Naive thymus-derived CD4-positive, alpha-beta T cell (primary cell): Measurements from ENCODE around the gene MICAL3. TPM values are rescaled to one million over a fixed set of nuclear protein-coding genes. Genes with fewer than 3 reads are reported as not detected.

ENCODE experiments used
- ATAC-seq: fragments of 150-1000 bp; cut with Tn5 transposase; 2 replicates; pipeline ENCODE4 v1.10.0; 2021; ENCODE audit warnings: mild to moderate bottlenecking, moderate library complexity
- CTCF ChIA-PET: fragments of 350-600 bp; sonication (Branson Sonifier 250); formaldehyde crosslinking; loops from one replicate; lab custom pipeline; 2021; ENCODE audit warnings: antibody characterized with exemption; lab: Charles Lee
- POLR2A ChIA-PET: fragments of 350-600 bp; sonication (Branson Sonifier 250); formaldehyde crosslinking; loops from one replicate; lab custom pipeline; 2021; ENCODE audit warnings: antibody characterized with exemption, inconsistent platforms; lab: Charles Lee
- DNase-seq, 9 donors: peaks; one replicate each; pipeline versions ENCODE4 v3.0.0 to v3.0.0-alpha.2; 2020 to 2022; ENCODE audit warnings: mixed read lengths in 1 of 9
- H3K27ac ChIP-seq: one replicate; pipeline ENCODE4 v1.7.0; 2013; ENCODE audit warnings: mild to moderate bottlenecking, low read depth, low read length, moderate library complexity
- H3K27me3 ChIP-seq, 2 donors: one replicate each; pipeline ENCODE4 v1.7.0; 2013; ENCODE audit warnings: low read length in 2 of 2, mild to moderate bottlenecking in 2 of 2, moderate library complexity in 2 of 2; ENCODE audit not compliant: control insufficient read depth in 2 of 2, insufficient read depth in 2 of 2
- H3K36me3 ChIP-seq, 3 experiments: 1 replicate in 2 of 3; 2 replicates in 1 of 3; pipeline ENCODE4 v1.7.0; 2013; ENCODE audit warnings: low read length in 3 of 3, mild to moderate bottlenecking in 3 of 3, moderate library complexity in 1 of 3; ENCODE audit not compliant: insufficient read depth in 3 of 3, control insufficient read depth in 2 of 3
- H3K4me1 ChIP-seq, 2 donors: one replicate each; pipeline ENCODE4 v1.7.0; 2013; ENCODE audit warnings: low read length in 2 of 2, mild to moderate bottlenecking in 2 of 2, moderate library complexity in 1 of 2; ENCODE audit not compliant: control insufficient read depth in 2 of 2, insufficient read depth in 2 of 2
- H3K4me3 ChIP-seq: 2 replicates; pipeline ENCODE4 v1.7.0; 2013; ENCODE audit warnings: mild to moderate bottlenecking, low read length
- H3K9me3 ChIP-seq, 3 experiments: 1 replicate in 2 of 3; 2 replicates in 1 of 3; pipeline ENCODE4 v1.7.0; 2013; ENCODE audit warnings: low read length in 3 of 3; ENCODE audit not compliant: control insufficient read depth in 2 of 3
- H3K27ac Mint-ChIP-seq, 9 donors: one replicate each; pipeline ENCODE4 v1.8.0; 2020 to 2022; ENCODE audit warnings: mixed read lengths in 9 of 9, mild to moderate bottlenecking in 8 of 9, moderate library complexity in 5 of 9, inconsistent platforms in 2 of 9
- H3K27me3 Mint-ChIP-seq, 5 donors: one replicate each; pipeline ENCODE4 v1.8.0; 2021 to 2022; ENCODE audit warnings: mixed read lengths in 5 of 5, mild to moderate bottlenecking in 1 of 5
- H3K36me3 Mint-ChIP-seq, 5 donors: one replicate each; pipeline ENCODE4 v1.8.0; 2020 to 2022; ENCODE audit warnings: mixed read lengths in 5 of 5, mild to moderate bottlenecking in 3 of 5, inconsistent platforms in 1 of 5
- H3K4me1 Mint-ChIP-seq, 7 donors: one replicate each; pipeline ENCODE4 v1.8.0; 2020 to 2022; ENCODE audit warnings: mixed read lengths in 7 of 7, mild to moderate bottlenecking in 3 of 7, inconsistent platforms in 1 of 7
- H3K4me3 Mint-ChIP-seq, 10 donors: one replicate each; pipeline ENCODE4 v1.8.0; 2020 to 2022; ENCODE audit warnings: mild to moderate bottlenecking in 10 of 10, mixed read lengths in 10 of 10, moderate library complexity in 6 of 10, inconsistent platforms in 2 of 10
- H3K9me3 Mint-ChIP-seq, 11 donors: one replicate each; pipeline ENCODE4 v1.8.0; 2020 to 2022; ENCODE audit warnings: mixed read lengths in 11 of 11, mild to moderate bottlenecking in 4 of 11, inconsistent platforms in 1 of 11, moderate library complexity in 1 of 11
- intact Hi-C, 2 donors: fragments of 100-400 bp; cut with micrococcal nuclease; formaldehyde crosslinking; loops; one replicate each; pipeline ENCODE4 v1.15.1; 2023
- polyA plus RNA-seq, 2 donors: library from polyadenylated mRNA; unstranded; fragments of 300-500 nt; fragmentation: Illumina TruSeq; gene quantifications; one replicate each; pipeline ENCODE4 v1.2.3, GENCODE V29; 2021
- total RNA-seq, 6 experiments: library from RNA in 5 of 6; stranded (reverse) in 5 of 6; gene quantifications; 1 replicate in 5 of 6; 2 replicates in 1 of 6; pipeline ENCODE4 v1.2.3 and lab custom pipeline; 2021 to 2026

Gene MICAL3
- total and polyA plus RNA-seq, 7 experiments from 2014 or later, result 0.28 to 43.9 (median 11.4) TPM

DNA sequence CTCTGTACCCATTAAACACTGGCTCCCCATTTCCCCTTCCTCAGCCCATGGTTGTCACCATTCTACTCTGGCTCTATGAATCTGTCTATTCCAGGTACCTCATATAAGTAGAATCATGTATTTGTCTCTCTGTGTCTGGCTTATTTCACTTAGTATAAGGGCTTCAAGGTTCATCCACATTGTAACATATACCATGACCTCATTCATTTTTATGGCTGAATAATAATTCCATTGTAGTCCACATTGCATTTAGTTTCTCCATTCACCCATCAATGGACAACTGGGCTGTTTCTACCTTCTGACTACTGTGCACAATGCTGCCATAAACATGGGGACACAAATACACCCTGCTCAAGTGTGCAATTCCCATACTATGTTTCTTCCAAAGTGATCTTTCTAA is 97.3 kb downstream of the MICAL3 start:
- POLR2A ChIA-PET, result no interaction called here
- H3K27ac Mint-ChIP-seq, result no peak overlapping the region
- H3K9me3 Mint-ChIP-seq, result peaks cover 0 to 1% (median 0%) of the 10 kb centered on the region in 11 donors
- intact Hi-C loops, result no loop called here
- H3K36me3 ChIP-seq, result no peaks in the 10 kb centered on the region
- no peak for DNase-seq
- H3K4me1 Mint-ChIP-seq, result peaks cover 0 to 6% (median 0%) of the 10 kb centered on the region in 7 donors
- no peak overlapping the region for H3K27ac ChIP-seq
- no peak for ATAC-seq
- no peaks in the 10 kb centered on the region for H3K9me3 ChIP-seq
- CTCF ChIA-PET, result no interaction called here
- H3K27me3 ChIP-seq, result no peaks in the 10 kb centered on the region
- H3K36me3 Mint-ChIP-seq, result no peaks in the 10 kb centered on the region
- no peaks in the 10 kb centered on the region for H3K4me1 ChIP-seq
- no peak overlapping the region for H3K4me3 Mint-ChIP-seq
- H3K27me3 Mint-ChIP-seq, result no peaks in the 10 kb centered on the region
- H3K4me3 ChIP-seq, result no peak overlapping the region

DNA sequence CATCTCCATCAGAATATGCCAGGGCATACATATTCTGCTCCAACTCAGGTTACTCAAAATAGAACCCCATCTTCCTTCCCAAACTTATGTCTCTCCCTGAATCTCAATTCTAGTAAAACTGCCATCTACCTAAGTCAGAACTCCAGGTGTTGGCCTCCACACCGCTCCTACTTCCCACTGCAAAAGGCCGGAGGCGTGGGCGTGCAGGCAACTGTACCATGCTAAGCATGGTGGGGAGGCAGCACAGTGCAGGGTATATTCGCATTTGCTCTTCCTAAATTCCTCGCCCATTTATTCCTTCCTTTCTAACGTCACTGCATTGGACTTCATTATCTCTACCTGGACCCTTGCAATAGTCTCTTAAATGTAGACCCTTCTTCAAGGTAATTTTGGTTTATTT is 97.8 kb downstream of the MICAL3 start:
- CTCF ChIA-PET, result no interaction called here
- no peak overlapping the region for H3K4me3 ChIP-seq
- H3K4me3 Mint-ChIP-seq, result no peak overlapping the region
- H3K4me1 ChIP-seq, result no peaks in the 10 kb centered on the region
- intact Hi-C loops, result no loop called here
- no peaks in the 10 kb centered on the region for H3K36me3 ChIP-seq
- no peaks in the 10 kb centered on the region for H3K27me3 ChIP-seq
- ATAC-seq, result no peak
- H3K27ac Mint-ChIP-seq, result no peak overlapping the region
- no peaks in the 10 kb centered on the region for H3K9me3 ChIP-seq
- no peaks in the 10 kb centered on the region for H3K36me3 Mint-ChIP-seq
- no peak for DNase-seq
- peaks cover 0 to 6% (median 0%) of the 10 kb centered on the region in 7 donors for H3K4me1 Mint-ChIP-seq
- no peaks in the 10 kb centered on the region for H3K27me3 Mint-ChIP-seq
- H3K9me3 Mint-ChIP-seq, result peaks cover 0 to 1% (median 0%) of the 10 kb centered on the region in 11 donors
- H3K27ac ChIP-seq, result no peak overlapping the region
- POLR2A ChIA-PET, result no interaction called here

DNA sequence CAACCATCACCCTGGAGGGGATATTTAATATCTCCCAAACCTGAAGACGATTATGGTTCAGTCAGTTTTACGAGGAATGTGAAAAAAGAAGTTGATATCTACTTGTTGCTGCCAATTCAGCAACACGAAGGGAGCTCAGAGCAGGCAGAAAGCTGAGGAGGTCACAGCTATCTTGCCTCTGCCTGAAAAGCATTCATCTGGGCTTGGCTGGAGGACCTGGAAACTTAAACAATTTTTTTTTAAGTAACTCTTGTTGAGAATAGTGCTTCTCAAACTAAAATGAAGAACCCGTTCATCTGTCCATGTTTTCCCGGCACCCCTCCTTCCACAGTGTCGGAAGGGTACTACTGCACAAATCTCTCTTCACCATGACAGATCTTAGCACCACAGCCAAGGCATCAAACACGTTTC is 98.9 kb downstream of the MICAL3 start:
- Histone ChIP-seq H3K27ac (no peak overlapping the region), H3K9me3 (no peaks in the 10 kb centered on the region), H3K4me1 (no peaks in the 10 kb centered on the region), H3K27me3 (no peaks in the 10 kb centered on the region), H3K4me3 (no peak overlapping the region), H3K36me3 (no peaks in the 10 kb centered on the region)
- no peak for DNase-seq
- no peak for ATAC-seq
- CTCF ChIA-PET, result no interaction called here
- POLR2A ChIA-PET, result no interaction called here
- Mint-ChIP-seq H3K4me1 (peaks cover 2 to 14% (median 9%) of the 10 kb centered on the region in 7 donors), H3K4me3 (no peak overlapping the region), H3K36me3 (no peaks in the 10 kb centered on the region), H3K27ac (no peak overlapping the region), H3K9me3 (no peaks in the 10 kb centered on the region), H3K27me3 (no peaks in the 10 kb centered on the region)
- intact Hi-C loops, result no loop called here

DNA sequence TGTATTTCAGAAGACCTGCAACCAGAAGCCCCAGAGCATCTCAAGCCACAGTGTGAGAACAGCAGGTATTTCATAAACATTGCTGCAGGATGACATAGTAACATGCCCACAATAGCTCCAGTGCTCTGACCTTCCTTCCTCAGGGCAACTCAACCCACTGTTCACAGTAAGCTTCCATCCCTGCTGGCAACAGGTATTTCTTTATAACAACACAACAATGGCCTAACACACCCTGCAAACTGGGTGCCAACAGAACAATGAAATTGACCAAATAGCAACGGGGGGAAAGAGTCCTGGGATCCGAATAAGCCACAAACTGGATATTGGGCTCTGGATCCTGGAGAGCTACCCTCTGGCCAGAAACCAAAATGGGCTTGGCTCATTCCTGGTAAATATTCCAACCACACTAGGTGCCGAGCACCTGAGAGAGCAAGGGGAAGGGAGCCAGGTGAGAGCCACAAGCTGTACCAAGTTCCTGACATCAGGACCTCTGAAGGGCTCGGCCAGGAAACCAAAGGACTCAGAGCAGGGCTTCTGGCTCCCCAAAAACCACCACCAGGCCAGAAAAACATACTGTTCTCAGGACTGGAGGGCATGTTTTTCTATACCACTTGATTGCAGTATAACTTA is 99.5 kb downstream of the MICAL3 start:
- Histone ChIP-seq H3K36me3 (no peaks in the 10 kb centered on the region), H3K9me3 (no peaks in the 10 kb centered on the region), H3K27me3 (no peaks in the 10 kb centered on the region), H3K4me3 (no peak overlapping the region), H3K4me1 (no peaks in the 10 kb centered on the region), H3K27ac (no peak overlapping the region)
- Mint-ChIP-seq H3K27me3 (no peaks in the 10 kb centered on the region), H3K4me3 (no peak overlapping the region), H3K4me1 (peaks cover 5 to 18% (median 15%) of the 10 kb centered on the region in 7 donors), H3K36me3 (no peaks in the 10 kb centered on the region), H3K27ac (no peak overlapping the region), H3K9me3 (no peaks in the 10 kb centered on the region)
- DNase-seq (no peak), ATAC-seq (no peak)
- ChIA-PET POLR2A (no interaction called here), CTCF (no interaction called here)
- intact Hi-C loops, result no loop called here

DNA sequence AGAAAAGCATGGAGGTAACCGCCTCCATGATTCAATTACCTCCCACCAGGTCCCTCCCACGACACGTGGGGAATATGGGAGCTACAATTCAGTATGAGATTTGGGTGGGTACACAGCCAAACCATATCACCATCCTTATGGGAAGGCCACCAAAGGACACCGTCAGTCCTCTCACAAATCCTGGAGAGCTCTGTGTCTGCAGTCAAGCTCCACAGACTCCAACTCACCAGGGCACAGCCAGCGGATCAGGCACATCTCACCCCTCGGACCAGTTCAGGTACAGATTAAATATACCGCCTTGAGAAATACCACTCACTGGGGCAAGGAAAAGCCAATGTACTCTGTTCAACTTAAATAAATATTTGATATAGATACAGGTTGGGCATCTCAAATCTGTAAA is 100.3 kb downstream of the MICAL3 start:
- ATAC-seq (no peak), DNase-seq (no peak)
- no peaks in the 10 kb centered on the region for H3K27me3 Mint-ChIP-seq
- Histone ChIP-seq H3K4me1 (no peaks in the 10 kb centered on the region), H3K9me3 (no peaks in the 10 kb centered on the region), H3K4me3 (no peak overlapping the region), H3K36me3 (no peaks in the 10 kb centered on the region), H3K27me3 (no peaks in the 10 kb centered on the region), H3K27ac (no peak overlapping the region)
- ChIA-PET POLR2A (no interaction called here), CTCF (no interaction called here)
- no peak overlapping the region for H3K4me3 Mint-ChIP-seq
- no peaks in the 10 kb centered on the region for H3K9me3 Mint-ChIP-seq
- peaks cover 5 to 19% (median 17%) of the 10 kb centered on the region in 7 donors for H3K4me1 Mint-ChIP-seq
- H3K36me3 Mint-ChIP-seq, result no peaks in the 10 kb centered on the region
- intact Hi-C loops, result no loop called here
- no peak overlapping the region for H3K27ac Mint-ChIP-seq

- DNase-seq (no peak), ATAC-seq (no peak)
- no peak overlapping the region for H3K4me3 ChIP-seq
- Mint-ChIP-seq H3K4me3 (no peak overlapping the region), H3K9me3 (no peaks in the 10 kb centered on the region), H3K27me3 (no peaks in the 10 kb centered on the region), H3K36me3 (no peaks in the 10 kb centered on the region), H3K4me1 (peaks cover 5 to 18% (median 17%) of the 10 kb centered on the region in 7 donors), H3K27ac (no peak overlapping the region)
- ChIA-PET POLR2A (no interaction called here), CTCF (no interaction called here)
- H3K27ac ChIP-seq, result no peak overlapping the region
- H3K27me3 ChIP-seq, result no peaks in the 10 kb centered on the region
- intact Hi-C loops, result no loop called here
- H3K36me3 ChIP-seq, result no peaks in the 10 kb centered on the region
- no peaks in the 10 kb centered on the region for H3K9me3 ChIP-seq
- peaks cover 0 to 2% of the 10 kb centered on the region in 2 donors for H3K4me1 ChIP-seq
Measured at GRCh38 chr22:17922925-17923903, 101.1 kb downstream of the MICAL3 start.
